Ammon's horn (tissue), 1 donor: Measurements from ENCODE around the gene LBH.
"Not testable (repeated sequence)": the region's sequence is repeated elsewhere in the genome, so short reads cannot be mapped to it uniquely, and the experiment has no call there.

ENCODE experiments used
- DNase-seq: peaks from one replicate; pipeline ENCODE4 v3.0.0-alpha.2; 2016; ENCODE audit warnings: low spot score

Gene LBH

GRCh38 chr2:30259071-30259470, 27.7 kb downstream of the LBH start:
- DNase-seq: no peak

GRCh38 chr2:30259827-30260679, 28.7 kb downstream of the LBH start:
- DNase-seq: no peak

GRCh38 chr2:30260941-30261340, 29.6 kb downstream of the LBH start:
- no peak for DNase-seq

- DNase-seq: no peak
Observed at GRCh38 chr2:30261695-30262211, 30.4 kb downstream of the LBH start.

GRCh38 chr2:30262716-30263309, 31.5 kb downstream of the LBH start:
- DNase-seq: no peak

GRCh38 chr2:30264274-30264673, 32.9 kb downstream of the LBH start:
- no peak for DNase-seq

GRCh38 chr2:30265052-30266015, 34.0 kb downstream of the LBH start:
- DNase-seq: no peak

GRCh38 chr2:30266051-30266621, 34.8 kb downstream of the LBH start:
- DNase-seq: peak; percentile 42

GRCh38 chr2:30266705-30267104, 35.4 kb downstream of the LBH start:
- DNase-seq: peak; percentile 23

GRCh38 chr2:30267161-30267975, 36.0 kb downstream of the LBH start:
- no peak for DNase-seq

- no peak for DNase-seq
Observed at GRCh38 chr2:30268296-30268871, 37.0 kb downstream of the LBH start.

GRCh38 chr2:30269114-30269770, 37.9 kb downstream of the LBH start:
- not testable (repeated sequence) for DNase-seq

GRCh38 chr2:30269771-30270145, 38.4 kb downstream of the LBH start:
- DNase-seq: no peak

GRCh38 chr2:30270166-30270565, 38.8 kb downstream of the LBH start:
- DNase-seq: no peak

- no peak for DNase-seq
Observed at GRCh38 chr2:30271301-30271700, 40.0 kb downstream of the LBH start.

- DNase-seq: no peak
Observed at GRCh38 chr2:30272286-30272685, 41.0 kb downstream of the LBH start.

- DNase-seq: no peak
Observed at GRCh38 chr2:30272761-30273573, 41.6 kb downstream of the LBH start.

- no peak for DNase-seq
Observed at GRCh38 chr2:30273574-30273929, 42.2 kb downstream of the LBH start.

- no peak for DNase-seq
Observed at GRCh38 chr2:30275256-30275655, 43.9 kb downstream of the LBH start.
